ENCODE measurements around the gene DIAPH2. TPM values are rescaled to one million over a fixed set of nuclear protein-coding genes. Genes with fewer than 3 reads are reported as not detected.

Gene DIAPH2
- total RNA-seq, 1 donor from 2014 or later: 3.8 TPM

- no peak for TF ChIP-seq CTCF (IDR thresholded peaks at IDR 0.05; ENCODE audit: partially characterized antibody, unreplicated experiment)
- H3K4me1 Mint-ChIP-seq (ENCODE audit: low read depth, unreplicated experiment): no peaks in the 10 kb centered on the region
- H3K27ac Mint-ChIP-seq (ENCODE audit: unreplicated experiment): no peak overlapping the region
- no peaks in the 10 kb centered on the region for H3K36me3 Mint-ChIP-seq (ENCODE audit: unreplicated experiment)
- no peak for DNase-seq
- no peaks in the 10 kb centered on the region for H3K9me3 Mint-ChIP-seq (ENCODE audit: unreplicated experiment)
- H3K27me3 Mint-ChIP-seq (ENCODE audit: unreplicated experiment): no peaks in the 10 kb centered on the region
- no peak overlapping the region for H3K4me3 Mint-ChIP-seq (ENCODE audit: unreplicated experiment)
These were observed 381.3 kb downstream of the DIAPH2 start for GRCh38 chrX:97065973-97066372.

GRCh38 chrX:97066381-97066780 is 381.7 kb downstream of the DIAPH2 start:
- H3K9me3 Mint-ChIP-seq (ENCODE audit: unreplicated experiment): no peaks in the 10 kb centered on the region
- no peak for TF ChIP-seq CTCF (IDR thresholded peaks at IDR 0.05; ENCODE audit: partially characterized antibody, unreplicated experiment)
- no peaks in the 10 kb centered on the region for H3K36me3 Mint-ChIP-seq (ENCODE audit: unreplicated experiment)
- H3K4me3 Mint-ChIP-seq (ENCODE audit: unreplicated experiment): no peak overlapping the region
- H3K27ac Mint-ChIP-seq (ENCODE audit: unreplicated experiment): no peak overlapping the region
- H3K27me3 Mint-ChIP-seq (ENCODE audit: unreplicated experiment): no peaks in the 10 kb centered on the region
- DNase-seq: no peak
- H3K4me1 Mint-ChIP-seq (ENCODE audit: low read depth, unreplicated experiment): no peaks in the 10 kb centered on the region

GRCh38 chrX:97070346-97070745 is 385.7 kb downstream of the DIAPH2 start:
- DNase-seq: no peak
- H3K9me3 Mint-ChIP-seq (ENCODE audit: unreplicated experiment): no peaks in the 10 kb centered on the region
- H3K27ac Mint-ChIP-seq (ENCODE audit: unreplicated experiment): no peak overlapping the region
- no peaks in the 10 kb centered on the region for H3K27me3 Mint-ChIP-seq (ENCODE audit: unreplicated experiment)
- no peaks in the 10 kb centered on the region for H3K4me1 Mint-ChIP-seq (ENCODE audit: low read depth, unreplicated experiment)
- no peaks in the 10 kb centered on the region for H3K36me3 Mint-ChIP-seq (ENCODE audit: unreplicated experiment)
- H3K4me3 Mint-ChIP-seq (ENCODE audit: unreplicated experiment): no peak overlapping the region
- TF ChIP-seq CTCF (IDR thresholded peaks at IDR 0.05; ENCODE audit: partially characterized antibody, unreplicated experiment): no peak

DNA sequence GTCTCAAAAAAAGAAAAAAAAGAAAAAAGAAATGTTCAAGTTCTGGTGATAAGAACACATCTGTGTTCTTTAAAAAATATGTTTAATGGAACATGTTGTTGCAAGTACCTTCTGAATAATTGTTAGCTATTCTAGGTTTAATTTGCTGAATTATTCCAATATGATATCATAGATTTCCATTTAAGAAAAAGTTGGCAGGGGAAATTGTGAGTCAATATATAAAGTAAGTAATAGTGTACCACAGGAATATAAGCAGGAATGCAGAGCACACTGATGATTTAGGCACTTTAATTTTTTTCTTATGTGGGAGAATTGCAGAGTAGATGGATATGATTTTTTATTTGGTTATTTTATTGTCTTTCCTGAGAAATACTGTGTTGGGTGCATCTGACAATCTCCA is 389.8 kb downstream of the DIAPH2 start:
- H3K27ac Mint-ChIP-seq (ENCODE audit: unreplicated experiment): no peak overlapping the region
- DNase-seq: no peak
- TF ChIP-seq CTCF (IDR thresholded peaks at IDR 0.05; ENCODE audit: partially characterized antibody, unreplicated experiment): no peak
- H3K4me1 Mint-ChIP-seq (ENCODE audit: low read depth, unreplicated experiment): no peaks in the 10 kb centered on the region
- no peaks in the 10 kb centered on the region for H3K9me3 Mint-ChIP-seq (ENCODE audit: unreplicated experiment)
- no peak overlapping the region for H3K4me3 Mint-ChIP-seq (ENCODE audit: unreplicated experiment)
- H3K27me3 Mint-ChIP-seq (ENCODE audit: unreplicated experiment): no peaks in the 10 kb centered on the region
- no peaks in the 10 kb centered on the region for H3K36me3 Mint-ChIP-seq (ENCODE audit: unreplicated experiment)

DNA sequence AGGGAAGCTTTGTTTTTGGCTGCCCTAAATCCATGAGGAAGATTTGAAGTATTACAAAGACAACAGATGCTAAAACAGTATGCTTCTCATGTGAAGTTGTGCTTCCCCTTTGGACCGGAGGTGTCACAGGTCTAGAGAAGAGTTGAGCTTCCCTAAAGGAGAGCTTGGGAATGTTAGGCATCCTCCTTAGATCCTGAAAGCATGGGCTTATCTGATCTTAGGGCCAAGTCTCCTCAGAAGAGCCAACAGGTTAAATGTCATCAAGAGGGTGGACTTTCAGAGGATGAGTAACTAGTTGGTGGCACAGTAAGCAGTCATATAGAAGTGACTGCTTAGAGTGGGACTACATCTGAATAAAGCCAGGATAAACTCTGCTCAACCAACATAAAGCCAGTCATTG is 404.5 kb downstream of the DIAPH2 start:
- no peak for TF ChIP-seq CTCF (IDR thresholded peaks at IDR 0.05; ENCODE audit: partially characterized antibody, unreplicated experiment)
- H3K36me3 Mint-ChIP-seq (ENCODE audit: unreplicated experiment): no peaks in the 10 kb centered on the region
- H3K9me3 Mint-ChIP-seq (ENCODE audit: unreplicated experiment): no peaks in the 10 kb centered on the region
- no peaks in the 10 kb centered on the region for H3K27me3 Mint-ChIP-seq (ENCODE audit: unreplicated experiment)
- H3K27ac Mint-ChIP-seq (ENCODE audit: unreplicated experiment): no peak overlapping the region
- no peak overlapping the region for H3K4me3 Mint-ChIP-seq (ENCODE audit: unreplicated experiment)
- no peaks in the 10 kb centered on the region for H3K4me1 Mint-ChIP-seq (ENCODE audit: low read depth, unreplicated experiment)
- no peak for DNase-seq

Measured in glutamatergic neuron (in vitro differentiated cells).